Iris pigment epithelial cell (primary cell): ENCODE measurements around the gene IREB2.
A peak's percentile ranks its signal among the peaks of the same experiment; 100 is the strongest.
"Not testable (repeated sequence)": the region's sequence is repeated elsewhere in the genome, so short reads cannot be mapped to it uniquely, and the experiment has no call there.

Experiments used
- DNase-seq: peaks from one replicate; pipeline ENCODE4 v3.0.0-alpha.2; 2011; ENCODE audit warnings: low read depth

Gene IREB2

GRCh38 chr15:78407608-78408354 lies 30.2 kb upstream of the IREB2 start:
- DNase-seq, result no peak

- DNase-seq, result no peak
Measured at GRCh38 chr15:78408355-78408640, 29.7 kb upstream of the IREB2 start.

GRCh38 chr15:78408961-78409360 lies 29.1 kb upstream of the IREB2 start:
- no peak for DNase-seq

- DNase-seq, result no peak
Measured at GRCh38 chr15:78411061-78411460, 27.0 kb upstream of the IREB2 start.

- no peak for DNase-seq
Measured at GRCh38 chr15:78414621-78415250, 23.3 kb upstream of the IREB2 start.

GRCh38 chr15:78415284-78415683 lies 22.7 kb upstream of the IREB2 start:
- DNase-seq, result peak; percentile 26

GRCh38 chr15:78417754-78418630 lies 20.0 kb upstream of the IREB2 start:
- DNase-seq, result peak; percentile 65

- DNase-seq, result no peak
Measured at GRCh38 chr15:78418686-78419085, 19.3 kb upstream of the IREB2 start.

GRCh38 chr15:78419367-78419766 lies 18.6 kb upstream of the IREB2 start:
- DNase-seq, result no peak

- DNase-seq, result no peak
Measured at GRCh38 chr15:78420220-78420619, 17.8 kb upstream of the IREB2 start.

GRCh38 chr15:78420766-78421165 lies 17.2 kb upstream of the IREB2 start:
- DNase-seq, result no peak

- DNase-seq, result no peak
Measured at GRCh38 chr15:78421238-78421965, 16.6 kb upstream of the IREB2 start.

GRCh38 chr15:78422571-78423340 lies 15.3 kb upstream of the IREB2 start:
- DNase-seq, result peak; percentile 47

GRCh38 chr15:78424673-78425072 lies 13.3 kb upstream of the IREB2 start:
- DNase-seq, result no peak

- DNase-seq, result no peak
Measured at GRCh38 chr15:78425643-78426042, 12.4 kb upstream of the IREB2 start.

- DNase-seq, result no peak
Measured at GRCh38 chr15:78426300-78426699, 11.7 kb upstream of the IREB2 start.

- DNase-seq, result no peak
Measured at GRCh38 chr15:78427953-78428352, 10.1 kb upstream of the IREB2 start.

- DNase-seq, result no peak
Measured at GRCh38 chr15:78429477-78429876, 8.5 kb upstream of the IREB2 start.

GRCh38 chr15:78431955-78432354 lies 6.1 kb upstream of the IREB2 start:
- DNase-seq, result no peak

GRCh38 chr15:78432664-78433063 lies 5.4 kb upstream of the IREB2 start:
- no peak for DNase-seq

- DNase-seq, result no peak
Measured at GRCh38 chr15:78434134-78434533, 3.9 kb upstream of the IREB2 start.

GRCh38 chr15:78434711-78435110 lies 3.3 kb upstream of the IREB2 start:
- DNase-seq, result not testable (repeated sequence)
